Measurements from ENCODE around the gene CLNK.

- TF ChIP-seq EZH2 (IDR thresholded peaks at IDR 0.05; ENCODE audit: borderline replicate concordance, insufficient read depth, low read depth, low read length, poor library complexity, severe bottlenecking) (no peak), CTCF (IDR thresholded peaks at IDR 0.05) (no peak)
Measured at GRCh38 chr4:10441512-10441911, 243.1 kb downstream of the CLNK start.

All from B cell (primary cell).